Measurements from ENCODE around the gene PFKFB2. TPM values are rescaled to one million over a fixed set of nuclear protein-coding genes. Genes with fewer than 3 reads are reported as not detected.

PFKFB2 gene
- total and polyA plus RNA-seq, 2 donors (not counting 1 experiment from before 2014, with no cell fraction given): 6.5 to 18.2 TPM

- Mint-ChIP-seq H3K9me3 (ENCODE audit: insufficient read depth) (no peaks in the 10 kb centered on the region), H3K27ac (peak overlapping the region; percentile 64), H3K27me3 (no peaks in the 10 kb centered on the region), H3K4me1 (peaks cover 22% of the 10 kb centered on the region), H3K4me3 (no peak overlapping the region)
- Histone ChIP-seq H3K36me3 (replicated peaks in 1 of 2; ENCODE audit: control extremely low read depth in 1 of 2, control insufficient read depth in 1 of 2, extremely low read depth in 1 of 2, insufficient read depth in 2 of 2, low read length in 1 of 2) (peaks cover 5 to 43% of the 10 kb centered on the region in 2 experiments), H2AFZ (ENCODE audit: insufficient read depth, low read depth, low read length, poor library complexity, severe bottlenecking) (no peak overlapping the region), H3K4me3 (ENCODE audit: control extremely low read depth in 1 of 5, extremely low read depth in 1 of 5, insufficient read depth in 1 of 5, low read depth in 2 of 5, low read length in 4 of 5) (no peak overlapping the region), H3K4me2 (replicated peaks; ENCODE audit: low read depth, low read length, poor library complexity, severe bottlenecking) (peak overlapping the region; percentile 27), H3K27me3 (replicated peaks in 1 of 4; ENCODE audit: control extremely low read depth in 1 of 4, control insufficient read depth in 3 of 4, insufficient read depth in 4 of 4, low read length in 3 of 4) (no peaks in the 10 kb centered on the region), H3K27ac (ENCODE audit: low read length in 2 of 2) (no peak overlapping the region), H3K79me2 (ENCODE audit: control insufficient read depth, insufficient read depth, low read length) (no peaks in the 10 kb centered on the region), H3K9me3 (ENCODE audit: control extremely low read depth in 1 of 3, control insufficient read depth in 2 of 3, insufficient read depth in 1 of 3, low read length in 2 of 3) (peaks cover 0 to 7% (median 0%) of the 10 kb centered on the region in 3 donors), H4K20me1 (ENCODE audit: control insufficient read depth, insufficient read depth, low read length, poor library complexity, severe bottlenecking) (no peaks in the 10 kb centered on the region), H3K9ac (ENCODE audit: low read length) (no peak overlapping the region), H3K4me1 (ENCODE audit: control insufficient read depth in 2 of 2, insufficient read depth in 2 of 2, low read length in 2 of 2) (peaks cover 20 to 23% of the 10 kb centered on the region in 2 donors)
- intact Hi-C loops (cut with micrococcal nuclease): no loop called here
- peak; percentile 24 for ATAC-seq (ENCODE audit: low read depth)
- CTCF ChIA-PET: interaction anchor here (0.9 to 4.7 kb wide), 8 partner anchors 10 to 432 kb away, joined by 3 to 23 read pairs (median 7); partner anchors contain the start of gene PFKFB2
- POLR2A ChIA-PET: no interaction called here
- WGBS (ENCODE audit: insufficient coverage): 80% methylated on average over 2 of the region's 4 CpGs
- TF ChIP-seq EZH2 (IDR thresholded peaks at IDR 0.05; ENCODE audit: borderline replicate concordance, insufficient read depth, low read depth, low read length, poor library complexity, severe bottlenecking): no peak
- TF ChIP-seq CTCF (IDR thresholded peaks at IDR 0.05): no peak
- DNase-seq: peak; percentile 22
Observed at GRCh38 chr1:207070811-207071210, 17.7 kb downstream of the PFKFB2 start.

GRCh38 chr1:207071426-207071825 is 18.4 kb downstream of the PFKFB2 start:
- Histone ChIP-seq H3K36me3 (replicated peaks in 1 of 2; ENCODE audit: control extremely low read depth in 1 of 2, control insufficient read depth in 1 of 2, extremely low read depth in 1 of 2, insufficient read depth in 2 of 2, low read length in 1 of 2) (peaks cover 3 to 37% of the 10 kb centered on the region in 2 experiments), H3K9ac (ENCODE audit: low read length) (no peak overlapping the region), H3K27ac (ENCODE audit: low read length in 2 of 2) (no peak overlapping the region), H3K4me2 (replicated peaks; ENCODE audit: low read depth, low read length, poor library complexity, severe bottlenecking) (no peak overlapping the region), H3K9me3 (ENCODE audit: control extremely low read depth in 1 of 3, control insufficient read depth in 2 of 3, insufficient read depth in 1 of 3, low read length in 2 of 3) (peaks cover 0 to 7% (median 0%) of the 10 kb centered on the region in 3 donors), H2AFZ (ENCODE audit: insufficient read depth, low read depth, low read length, poor library complexity, severe bottlenecking) (no peak overlapping the region), H3K27me3 (replicated peaks in 1 of 4; ENCODE audit: control extremely low read depth in 1 of 4, control insufficient read depth in 3 of 4, insufficient read depth in 4 of 4, low read length in 3 of 4) (no peaks in the 10 kb centered on the region), H3K79me2 (ENCODE audit: control insufficient read depth, insufficient read depth, low read length) (no peaks in the 10 kb centered on the region), H4K20me1 (ENCODE audit: control insufficient read depth, insufficient read depth, low read length, poor library complexity, severe bottlenecking) (no peaks in the 10 kb centered on the region), H3K4me3 (ENCODE audit: control extremely low read depth in 1 of 5, extremely low read depth in 1 of 5, insufficient read depth in 1 of 5, low read depth in 2 of 5, low read length in 4 of 5) (no peak overlapping the region), H3K4me1 (ENCODE audit: control insufficient read depth in 2 of 2, insufficient read depth in 2 of 2, low read length in 2 of 2) (peaks cover 20 to 23% of the 10 kb centered on the region in 2 donors)
- intact Hi-C loops (cut with micrococcal nuclease): no loop called here
- no peak for TF ChIP-seq EZH2 (IDR thresholded peaks at IDR 0.05; ENCODE audit: borderline replicate concordance, insufficient read depth, low read depth, low read length, poor library complexity, severe bottlenecking)
- TF ChIP-seq CTCF (IDR thresholded peaks at IDR 0.05): no peak
- Mint-ChIP-seq H3K27me3 (no peaks in the 10 kb centered on the region), H3K9me3 (ENCODE audit: insufficient read depth) (no peaks in the 10 kb centered on the region), H3K4me3 (no peak overlapping the region), H3K4me1 (peaks cover 22% of the 10 kb centered on the region), H3K27ac (no peak overlapping the region)
- DNase-seq (no peak), ATAC-seq (ENCODE audit: low read depth) (no peak)
- no CpG with 5 or more reads among the region's 6 CpGs for WGBS (ENCODE audit: insufficient coverage)
- ChIA-PET POLR2A (no interaction called here), CTCF (interaction anchor here (0.6 to 4.7 kb wide), 8 partner anchors 10 to 478 kb away, joined by 3 to 23 read pairs (median 7); partner anchors contain the start of gene PFKFB2)

Measured in B cell (primary cell).